Stimulated activated CD8-positive, alpha-beta memory T cell treated with anti-CD3 and anti-CD28 coated beads, Interleukin-7, amount 100 ng/mL, for 48 hours (primary cell): Measurements from ENCODE around the gene PLBD2.

Experiments used
- DNase-seq, 2 donors: peaks; one replicate each; pipeline ENCODE4 v3.0.0-alpha.2; 2020; ENCODE audit warnings: low read depth in 1 of 2; ENCODE audit errors: extremely low read depth in 1 of 2

Gene PLBD2

GRCh38 chr12:113413488-113413939 lies 55.1 kb downstream of the PLBD2 start:
- no peak for DNase-seq

GRCh38 chr12:113414519-113415038 lies 56.2 kb downstream of the PLBD2 start:
- no peak for DNase-seq

- DNase-seq: no peak
These were observed 57.8 kb downstream of the PLBD2 start for GRCh38 chr12:113416091-113416754.

- DNase-seq: no peak
These were observed 60.0 kb downstream of the PLBD2 start for GRCh38 chr12:113418213-113418879.

- DNase-seq: no peak
These were observed 62.7 kb downstream of the PLBD2 start for GRCh38 chr12:113420996-113421595.

- peak in 1 of 2 donors; percentile 31 for DNase-seq
These were observed 63.9 kb downstream of the PLBD2 start, which contains the start of gene SDSL for GRCh38 chr12:113422030-113422885. SDSL (plus strand) TSS chr12:113422380; CDS start chr12:113427983, 5,603 bp downstream.

GRCh38 chr12:113422886-113423669 lies 64.7 kb downstream of the PLBD2 start:
- DNase-seq: no peak

GRCh38 chr12:113424456-113424855 lies 66.1 kb downstream of the PLBD2 start:
- DNase-seq: no peak

GRCh38 chr12:113424915-113425823 lies 66.8 kb downstream of the PLBD2 start:
- peak in 1 of 2 donors; percentile 9 for DNase-seq

- DNase-seq: no peak
These were observed 67.6 kb downstream of the PLBD2 start for GRCh38 chr12:113425960-113426453.

GRCh38 chr12:113427882-113428281 lies 69.5 kb downstream of the PLBD2 start:
- DNase-seq: no peak

- DNase-seq: no peak
These were observed 70.1 kb downstream of the PLBD2 start for GRCh38 chr12:113428482-113428881.

- no peak for DNase-seq
These were observed 74.6 kb downstream of the PLBD2 start for GRCh38 chr12:113432986-113433385.

- DNase-seq: no peak
These were observed 77.0 kb downstream of the PLBD2 start for GRCh38 chr12:113435367-113435766.

- DNase-seq: no peak
These were observed 78.2 kb downstream of the PLBD2 start for GRCh38 chr12:113436586-113436985.

GRCh38 chr12:113436993-113437728 lies 78.8 kb downstream of the PLBD2 start:
- no peak for DNase-seq

- DNase-seq: no peak
These were observed 79.3 kb downstream of the PLBD2 start for GRCh38 chr12:113437729-113438100.
